ENCODE measurements around the gene KIF18A. TPM values are rescaled to one million over a fixed set of nuclear protein-coding genes. Genes with fewer than 3 reads are reported as not detected.

The KIF18A gene
- total and polyA plus RNA-seq, 9 of the 15 experiments (the other 6 are each of a cell fraction or from before 2014, with no cell fraction given), result 15.1 to 36.1 (median 24.3) TPM

- TF ChIP-seq ZNF384 (IDR thresholded peaks at IDR 0.05; ENCODE audit: low read depth, low read length), result no peak
- TF ChIP-seq PRDM10 (IDR thresholded peaks at IDR 0.05; ENCODE audit: partially characterized antibody), result peak; percentile 5
- peak; percentile 32; the same call in 1 of the 2 replicates for TF ChIP-seq EP300 (IDR thresholded peaks at IDR 0.05; ENCODE audit: low read length)
- TF ChIP-seq CBFA2T3 (IDR thresholded peaks at IDR 0.05), result peak; percentile 8; the same call in 1 of the 2 replicates
- TF ChIP-seq MTA2 (IDR thresholded peaks at IDR 0.05; ENCODE audit: low read depth), result 0 out of 2 replicates have a peak, but pooled peaks have one; percentile 20
- no peak for TF ChIP-seq ZFP1 (CRISPR knock-in tag; IDR thresholded peaks at IDR 0.05)
- TF ChIP-seq ZBTB34 (CRISPR knock-in tag; IDR thresholded peaks at IDR 0.05), result no peak
- TF ChIP-seq MXD1 (CRISPR knock-in tag; IDR thresholded peaks at IDR 0.05; ENCODE audit: borderline replicate concordance, poor library complexity, severe bottlenecking), result no peak
- no peak for TF ChIP-seq SRSF9 (IDR thresholded peaks at IDR 0.05; ENCODE audit: borderline replicate concordance, low read depth, low read length)
- no peak for TF ChIP-seq IRF2 (CRISPR knock-in tag; IDR thresholded peaks at IDR 0.05)
- peak; percentile 54 for TF ChIP-seq TAF9B (IDR thresholded peaks at IDR 0.05; ENCODE audit: partially characterized antibody)
- TF ChIP-seq SMC3 (conservative IDR thresholded peaks at IDR 0.05; ENCODE audit: insufficient read depth, low read depth, low read length), result no peak
- no peak for TF ChIP-seq CHD1 (IDR thresholded peaks at IDR 0.05; ENCODE audit: low read length)
- no peak for TF ChIP-seq THRA (IDR thresholded peaks at IDR 0.05)
- no peak for TF ChIP-seq ZNF696 (CRISPR knock-in tag; conservative IDR thresholded peaks at IDR 0.05)
- no peak for TF ChIP-seq DEAF1 (CRISPR knock-in tag; IDR thresholded peaks at IDR 0.05)
- TF ChIP-seq HDAC8 (tag; IDR thresholded peaks at IDR 0.05), result no peak
- TF ChIP-seq SRF (CRISPR knock-in tag; IDR thresholded peaks at IDR 0.05), result peak in 1 of 2 experiments; percentile 88; a peak in 2 of 4 replicates
Measured at GRCh38 chr11:28107750-28108618, at the start of gene KIF18A, which contains the start of gene METTL15 (continued).

Data from K562 (cell line).